H1 (cell line): ENCODE measurements around the gene TPRN. TPM values are rescaled to one million over a fixed set of nuclear protein-coding genes. Genes with fewer than 3 reads are reported as not detected.

Experiments
- EGR1 ChIP-seq: IDR thresholded peaks from 2 replicates; pipeline ENCODE4 v1.6.1; 2011; ENCODE audit warnings: low read depth, low read length, borderline replicate concordance
- polyA plus RNA-seq, 7 experiments: library from polyadenylated mRNA; depleted of rRNA in 3 of 7; stranded (reverse) in 5 of 7; unstranded in 2 of 7; fragments of >200 nt in 5 of 7; fragments of 200-250 nt in 2 of 7; gene quantifications; 1 replicate in 5 of 7; 2 replicates in 1 of 7; 4 replicates in 1 of 7; pipeline versions ENCODE4 v1.2.1 to v1.2.3, GENCODE V29; 2011 to 2013; ENCODE audit warnings: missing spikeins in 2 of 7, mixed read lengths in 2 of 7
- total RNA-seq: library from RNA; stranded (reverse); fragmentation: NEBNext Ultra II Directional; extraction: Animal tissue kit (Norgen Biotek cat#: 25700); gene quantifications from 2 replicates; pipeline ENCODE4 v1.2.1, GENCODE V29; 2021

Gene TPRN
- total and polyA plus RNA-seq, 2 of the 8 experiments (the other 6 are each of a cell fraction or from before 2014, with no cell fraction given), result 9.7 to 23.2 TPM

GRCh38 chr9:137198902-137199283 is 1.6 kb downstream of the TPRN start (continued):
- no peak for TF ChIP-seq EGR1
- TF ChIP-seq, all 59 proteins: peak for 0
